ENCODE data around the gene NTHL1.
"Not testable (repeated sequence)": the region's sequence is repeated elsewhere in the genome, so short reads cannot be mapped to it uniquely, and the experiment has no call there.

NTHL1 gene

DNA sequence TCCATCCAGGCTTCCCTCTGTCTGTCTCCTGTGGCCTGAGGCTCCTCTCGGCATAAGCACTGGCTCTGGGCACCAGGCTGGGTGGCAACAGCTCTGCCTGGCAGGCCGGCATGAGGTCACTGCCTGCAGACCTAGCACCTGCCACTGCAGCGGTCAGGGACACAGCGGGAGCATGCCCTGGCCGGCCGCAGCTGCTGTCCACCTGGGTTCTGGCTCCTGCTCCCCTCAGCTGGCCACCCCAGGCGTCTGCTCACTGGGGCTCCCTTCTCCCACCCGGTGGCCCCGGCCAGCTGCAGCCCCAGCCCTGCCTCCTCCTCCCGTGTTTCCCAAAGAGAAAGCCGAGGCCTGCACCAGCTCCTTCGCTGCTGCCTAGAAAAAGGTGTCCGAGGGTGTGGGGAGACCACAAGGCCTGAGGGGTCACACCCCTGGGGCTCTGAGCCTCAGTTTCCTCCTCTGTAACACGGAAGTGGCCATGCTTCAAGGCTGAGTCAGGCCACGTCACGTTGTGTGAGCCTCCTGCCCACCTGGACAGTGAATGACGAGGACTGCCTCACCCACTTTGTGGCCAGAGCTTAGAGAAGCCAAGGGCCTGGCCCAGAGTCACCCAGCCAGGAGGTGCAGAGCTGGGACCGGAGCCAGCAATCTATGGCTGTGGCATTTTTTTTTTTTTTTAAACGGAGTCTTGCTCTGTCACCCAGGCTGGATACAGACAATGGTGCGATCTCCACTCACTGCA, 6.7 kb downstream of the NTHL1 start:
- DNase-seq (ENCODE audit: low read depth in 2 of 2), result no peak

DNA sequence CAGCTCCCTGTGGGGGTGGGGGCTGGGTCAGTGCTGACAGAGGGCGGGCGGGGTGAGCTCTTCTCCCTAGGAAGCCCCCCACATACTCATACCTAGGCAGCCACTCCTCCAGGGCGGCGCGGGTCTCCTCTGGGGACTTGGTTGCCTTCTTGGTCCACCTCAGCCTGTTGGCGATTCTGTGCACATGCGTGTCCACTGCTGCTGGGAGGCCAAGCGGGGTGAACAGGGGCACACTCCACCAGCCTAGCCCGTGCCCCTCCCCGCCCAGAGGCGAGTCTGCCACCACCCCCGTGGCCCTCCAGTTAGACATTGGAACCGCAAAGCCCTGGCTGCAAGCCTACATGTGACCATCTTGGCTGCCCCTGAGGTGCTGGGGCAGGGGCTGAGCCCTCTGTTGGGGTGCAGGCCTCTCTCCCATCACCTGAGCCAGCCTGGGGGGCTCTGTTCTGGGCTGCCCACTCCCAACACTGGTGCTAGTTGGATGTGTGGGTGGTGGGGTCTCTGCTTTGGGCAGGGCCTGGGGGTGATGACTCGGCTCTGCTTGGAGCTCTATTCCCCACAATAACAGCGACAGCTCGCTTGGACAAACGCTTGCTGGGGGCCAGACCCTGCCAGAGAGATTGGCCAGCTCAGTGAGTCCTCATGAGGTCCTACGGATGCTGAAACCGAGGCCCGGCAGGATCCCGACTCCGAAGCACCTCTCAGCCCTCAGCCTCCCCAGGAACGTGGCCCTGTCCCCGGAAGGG, 7.4 kb downstream of the NTHL1 start:
- no peak for DNase-seq (ENCODE audit: low read depth in 2 of 2)

DNA sequence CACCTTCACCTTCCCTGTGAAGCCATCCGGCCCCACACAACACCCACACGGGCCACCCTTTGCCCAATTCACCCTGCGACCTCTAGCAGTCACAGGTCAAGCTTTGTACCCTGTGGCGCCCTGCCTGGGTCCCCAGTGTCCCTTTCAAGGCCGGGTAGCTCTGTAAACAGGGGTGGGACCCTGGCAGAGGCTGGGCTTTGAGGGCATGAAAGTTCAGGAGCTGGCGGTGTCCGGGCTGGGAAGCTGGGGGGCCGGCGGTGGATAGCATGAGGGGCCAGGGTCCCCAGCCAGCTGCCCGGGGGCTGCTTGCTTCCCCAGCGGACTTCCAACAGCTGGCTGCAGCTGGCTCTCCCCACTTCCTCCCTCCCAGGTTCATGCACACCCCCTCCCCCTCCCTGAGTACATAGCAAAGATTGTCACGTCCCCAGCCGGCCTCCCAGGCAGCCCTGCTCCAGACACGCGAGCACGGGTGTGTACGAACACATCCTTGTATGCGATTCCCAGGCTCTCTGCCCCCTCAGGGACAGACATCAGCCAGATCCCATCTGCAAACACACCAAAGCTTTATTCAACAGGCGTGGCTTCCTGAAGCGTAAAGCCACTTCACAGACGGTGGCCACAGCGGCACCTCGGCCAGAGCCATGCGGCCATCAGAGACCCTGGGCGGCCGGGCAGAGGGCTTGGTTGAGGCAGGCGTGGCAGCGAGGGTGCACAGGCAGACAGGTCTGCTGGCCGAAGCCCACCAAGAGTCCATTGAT, 8.2 kb downstream of the NTHL1 start:
- DNase-seq (ENCODE audit: low read depth in 2 of 2), result no peak

DNA sequence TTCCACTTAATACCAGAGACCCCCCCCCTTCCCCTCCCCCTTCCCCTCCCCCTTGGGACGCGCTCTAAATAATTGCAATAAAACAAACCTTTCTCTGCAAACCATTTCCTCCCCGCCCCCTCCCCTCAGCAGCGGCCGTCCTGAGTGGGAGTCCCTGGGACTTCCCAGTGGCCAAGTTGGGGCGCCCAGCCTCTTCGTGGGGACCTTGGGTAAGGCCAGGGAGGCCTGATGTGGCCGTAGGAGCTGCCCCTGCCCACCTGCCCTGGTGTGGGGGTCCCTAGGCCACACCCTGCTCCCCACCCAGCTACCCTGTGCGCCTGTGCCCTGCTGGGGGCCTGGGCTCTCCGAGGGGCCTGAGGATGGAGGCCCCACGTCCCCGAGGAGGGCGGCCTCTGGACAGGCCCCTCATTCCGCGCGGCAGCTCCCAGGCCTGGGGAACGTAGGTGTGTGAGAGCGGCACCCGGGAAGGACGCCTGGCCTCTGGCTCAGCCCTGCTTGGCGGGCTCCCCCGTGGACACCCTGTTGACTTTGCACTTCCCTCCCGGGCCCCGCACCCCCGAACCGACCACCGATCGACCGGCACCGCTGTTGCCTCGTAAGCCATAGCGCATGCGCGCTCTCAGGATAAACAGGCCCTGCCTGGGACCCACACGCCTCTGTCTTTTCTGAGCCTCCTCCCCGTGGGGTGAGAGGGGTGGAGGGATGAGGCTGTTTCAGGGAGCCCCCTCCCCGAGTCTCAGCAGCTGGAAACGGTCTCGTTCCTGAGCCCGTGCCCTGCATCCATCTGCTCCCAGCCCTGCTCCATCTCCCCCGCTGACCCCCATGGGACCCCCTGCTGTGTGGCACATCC, 9.0 kb downstream of the NTHL1 start:
- DNase-seq (ENCODE audit: low read depth in 2 of 2), result no peak

DNA sequence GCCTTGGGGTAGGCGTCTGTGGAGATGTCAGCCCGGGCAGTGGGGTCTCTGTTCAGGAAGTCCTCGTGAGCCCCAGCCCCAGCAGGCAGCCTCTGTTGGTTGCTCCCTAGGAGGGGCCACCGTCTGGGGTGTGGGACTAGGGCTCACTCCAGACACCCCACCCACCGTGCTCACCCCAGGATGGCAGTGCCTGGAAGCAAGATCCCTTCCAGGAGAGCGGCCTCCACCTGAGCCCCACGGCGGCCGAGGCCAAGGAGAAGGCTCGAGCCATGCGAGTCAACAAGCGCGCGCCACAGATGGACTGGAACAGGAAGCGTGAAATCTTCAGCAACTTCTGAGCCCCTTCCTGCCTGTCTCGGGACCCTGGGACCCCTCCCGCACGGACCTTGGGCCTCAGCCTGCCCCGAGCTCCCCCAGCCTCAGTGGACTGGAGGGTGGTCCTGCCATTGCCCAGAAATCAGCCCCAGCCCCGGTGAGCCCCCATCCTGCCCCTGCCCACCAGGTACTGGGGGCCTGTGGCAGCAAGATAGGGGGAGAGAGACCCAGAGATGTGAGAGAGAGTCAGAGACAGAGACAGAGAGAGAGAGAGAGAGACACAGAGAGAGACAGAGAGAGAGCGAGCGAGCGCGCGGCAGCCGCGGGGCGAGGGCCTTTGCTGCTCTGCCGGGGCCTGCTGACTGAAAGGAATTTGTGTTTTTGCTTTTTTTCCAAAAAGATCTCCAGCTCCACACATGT, 9.8 kb downstream of the NTHL1 start:
- DNase-seq (ENCODE audit: low read depth in 2 of 2), result no peak

DNA sequence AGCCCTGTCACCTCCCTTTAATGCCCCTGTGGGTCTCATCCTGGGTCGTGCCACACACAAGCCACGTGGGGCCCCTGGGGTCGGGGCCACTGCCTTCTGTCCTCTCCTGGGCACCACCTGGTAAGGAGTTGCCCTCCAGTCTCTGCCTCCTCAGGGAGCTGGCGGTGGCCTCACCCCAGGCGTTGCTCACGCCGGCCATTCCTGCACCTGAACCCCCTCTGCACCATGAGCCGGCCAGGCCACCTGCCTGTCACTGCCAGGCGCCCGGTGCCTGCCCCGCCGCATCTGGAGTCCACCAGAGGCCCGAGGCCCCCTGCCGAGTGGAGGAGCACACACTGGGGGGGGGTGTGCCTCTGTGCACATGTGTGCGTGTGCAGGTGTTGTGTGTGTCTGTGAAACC, 10.5 kb downstream of the NTHL1 start:
- no peak for DNase-seq (ENCODE audit: low read depth in 2 of 2)

DNA sequence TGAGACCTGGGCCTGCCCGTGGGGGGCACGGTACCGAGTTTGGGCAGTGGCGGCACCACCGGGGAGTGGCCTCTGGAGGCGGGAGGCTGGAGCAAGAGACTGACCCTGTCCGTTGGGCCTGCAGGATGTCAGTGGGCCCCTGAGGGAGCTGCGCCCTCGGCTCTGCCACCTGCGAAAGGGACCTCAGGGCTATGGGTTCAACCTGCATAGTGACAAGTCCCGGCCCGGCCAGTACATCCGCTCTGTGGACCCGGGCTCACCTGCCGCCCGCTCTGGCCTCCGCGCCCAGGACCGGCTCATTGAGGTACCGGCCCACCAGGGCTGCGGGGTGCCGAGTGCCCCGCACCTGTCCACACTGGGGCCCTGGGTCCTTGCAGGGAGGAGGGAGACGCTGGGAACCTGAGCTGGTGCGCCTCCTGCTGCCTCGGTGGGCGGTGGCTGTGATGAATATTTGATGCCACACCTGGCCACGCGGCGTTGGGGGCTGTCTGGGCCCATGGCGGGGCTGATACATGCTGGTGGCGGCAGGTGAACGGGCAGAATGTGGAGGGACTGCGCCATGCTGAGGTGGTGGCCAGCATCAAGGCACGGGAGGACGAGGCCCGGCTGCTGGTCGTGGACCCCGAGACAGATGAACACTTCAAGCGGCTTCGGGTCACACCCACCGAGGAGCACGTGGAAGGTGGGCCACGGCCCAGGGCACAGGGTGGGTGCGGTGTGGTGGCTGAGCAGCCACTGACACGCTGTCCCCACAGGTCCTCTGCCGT, 11.3 kb downstream of the NTHL1 start:
- no peak for DNase-seq (ENCODE audit: low read depth in 2 of 2)

DNA sequence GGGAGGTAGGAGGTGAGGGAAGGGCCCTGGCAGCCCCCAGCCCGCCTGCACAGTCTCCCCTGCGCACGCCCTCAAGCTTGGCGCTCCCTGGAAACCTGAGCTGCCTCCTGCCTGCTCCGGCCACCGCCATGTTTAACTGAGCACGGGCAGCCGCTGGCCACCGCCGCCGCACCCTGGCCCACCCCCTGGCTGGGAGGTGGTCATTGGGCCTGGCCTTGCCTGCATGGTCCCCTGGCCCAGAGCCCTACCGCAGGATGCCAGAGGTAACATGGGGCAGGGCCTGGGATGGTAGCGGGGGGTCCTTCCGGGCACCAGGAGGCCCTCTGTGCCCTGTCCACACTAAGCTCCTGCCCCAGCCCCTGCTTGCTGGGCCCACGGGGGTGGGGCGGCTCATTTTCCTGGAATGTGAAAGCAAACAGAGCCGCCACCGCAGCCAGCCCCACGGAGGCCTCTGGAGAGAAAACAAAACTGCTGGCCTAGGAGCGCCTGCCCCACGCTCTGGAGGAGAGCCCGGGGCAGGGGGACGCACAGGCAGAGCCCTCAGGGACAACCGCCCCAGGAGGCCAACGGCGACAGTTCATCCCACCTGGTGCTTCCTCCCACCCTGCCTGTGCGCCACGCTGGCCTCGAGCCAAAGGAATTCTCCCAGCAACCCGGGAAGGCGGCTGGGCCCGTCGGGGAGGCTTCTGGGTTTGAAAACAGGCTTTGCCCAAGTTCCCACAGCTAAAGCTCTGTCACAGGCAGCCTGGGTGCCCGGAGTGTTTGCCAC, 12.0 kb downstream of the NTHL1 start:
- DNase-seq (ENCODE audit: low read depth in 2 of 2), result no peak

DNA sequence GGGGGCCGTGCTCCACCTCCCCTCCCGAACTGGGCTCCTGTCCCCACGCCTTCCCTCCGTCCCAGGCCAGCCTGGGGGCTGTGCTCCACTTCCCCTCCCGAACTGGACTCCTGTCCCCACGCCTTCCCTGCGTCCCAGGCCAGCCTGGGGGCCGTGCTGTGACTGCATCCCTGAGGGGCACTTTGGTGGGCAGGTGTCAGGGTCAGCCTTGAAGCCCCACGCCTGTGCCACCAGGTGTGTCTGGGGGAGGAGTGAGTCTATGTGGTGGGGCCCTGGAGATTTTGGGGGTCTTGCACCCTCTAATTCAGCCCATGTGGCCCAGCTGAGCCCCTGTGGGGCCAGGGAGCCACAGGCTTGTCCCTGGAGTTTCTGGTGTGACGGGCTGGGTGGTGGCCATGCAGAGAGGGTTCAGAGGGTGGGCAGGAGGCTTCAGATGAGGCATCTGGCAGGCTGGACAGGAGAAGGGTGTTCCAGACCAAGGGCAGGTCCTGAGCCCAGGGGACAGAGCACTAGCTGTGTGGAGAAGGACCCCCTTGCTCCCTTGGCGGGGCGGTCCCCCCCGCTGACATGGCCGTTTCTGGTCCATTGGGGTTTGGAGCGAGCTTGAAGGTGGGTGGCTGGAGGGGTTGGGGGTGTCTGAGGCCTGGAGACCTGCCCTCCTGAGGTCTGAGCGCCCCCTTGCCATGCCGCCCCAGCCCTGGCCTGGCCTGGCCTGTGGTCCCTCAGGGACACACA, 12.8 kb downstream of the NTHL1 start:
- DNase-seq (ENCODE audit: low read depth in 2 of 2), result no peak

DNA sequence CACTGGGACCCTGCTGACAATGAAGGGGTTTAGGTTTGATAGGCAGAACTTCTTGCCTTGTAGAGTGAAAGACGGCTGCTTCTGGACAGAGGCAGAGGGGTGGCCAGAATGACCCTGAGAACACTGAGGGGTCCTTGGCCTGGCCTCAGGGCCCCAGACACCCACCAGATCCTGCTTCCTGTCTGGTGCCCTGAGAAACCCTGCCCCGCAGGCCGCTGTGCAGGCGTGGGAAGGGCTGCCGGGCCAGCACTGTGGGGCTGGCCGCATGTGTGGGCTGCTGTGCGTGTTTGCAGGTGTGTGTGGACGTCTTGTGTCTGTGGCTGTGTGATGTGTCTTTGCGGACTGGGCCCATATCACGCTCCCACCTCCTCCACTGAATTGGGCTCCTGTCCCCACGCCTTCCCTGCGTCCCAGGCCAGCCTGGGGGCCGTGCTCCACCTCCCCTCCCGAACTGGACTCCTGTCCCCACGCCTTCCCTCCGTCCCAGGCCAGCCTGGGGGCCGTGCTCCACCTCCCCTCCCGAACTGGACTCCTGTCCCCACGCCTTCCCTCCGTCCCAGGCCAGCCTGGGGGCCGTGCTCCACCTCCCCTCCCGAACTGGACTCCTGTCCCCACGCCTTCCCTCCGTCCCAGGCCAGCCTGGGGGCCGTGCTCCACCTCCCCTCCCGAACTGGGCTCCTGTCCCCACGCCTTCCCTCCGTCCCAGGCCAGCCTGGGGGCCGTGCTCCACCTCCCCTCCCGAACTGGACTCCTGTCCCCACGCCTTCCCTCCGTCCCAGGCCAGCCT, 13.5 kb downstream of the NTHL1 start:
- DNase-seq (ENCODE audit: low read depth in 2 of 2), result not testable (repeated sequence)

DNA sequence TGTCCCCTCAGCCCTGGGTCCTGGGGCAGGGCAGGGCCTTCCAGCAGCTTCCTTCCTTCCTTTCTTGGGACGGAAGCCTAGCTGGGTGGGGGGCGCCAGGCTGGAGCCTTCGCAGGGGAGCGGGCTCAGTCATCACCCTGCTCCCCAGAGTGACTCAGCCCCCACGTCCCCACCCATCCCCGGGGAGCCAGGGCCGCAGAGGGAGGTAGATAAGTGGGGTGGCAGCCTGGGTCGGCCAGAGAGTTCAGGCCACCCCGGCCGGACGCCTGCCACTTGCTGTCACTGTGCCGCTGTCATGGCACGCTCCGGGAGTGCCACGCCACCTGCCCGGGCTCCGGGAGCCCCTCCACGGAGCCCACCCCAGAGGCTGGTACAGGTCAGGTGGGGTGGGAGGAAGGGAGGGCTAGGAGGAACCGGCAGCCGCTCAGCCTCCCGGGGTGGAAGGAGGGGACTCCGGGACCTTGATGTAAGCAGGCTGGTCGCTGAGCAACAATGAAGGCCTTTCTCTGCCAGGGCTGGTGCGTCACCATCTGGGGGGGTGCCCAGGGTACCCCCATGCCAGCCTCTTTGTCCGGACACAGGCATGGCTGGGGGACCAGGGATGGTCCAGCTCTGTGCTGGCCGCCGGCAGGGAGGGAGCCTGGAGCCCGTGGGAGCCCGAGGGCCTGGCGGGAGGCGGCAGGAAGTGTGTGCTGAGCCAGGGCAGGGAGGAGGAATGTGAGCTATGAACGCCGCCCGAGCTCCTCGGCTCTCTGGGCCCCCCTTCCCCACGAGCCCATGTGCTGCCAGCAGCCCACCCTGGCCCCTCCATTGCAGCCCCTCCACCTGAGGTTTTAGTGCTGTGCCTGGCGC, 14.4 kb downstream of the NTHL1 start:
- DNase-seq (ENCODE audit: low read depth in 2 of 2), result no peak

DNA sequence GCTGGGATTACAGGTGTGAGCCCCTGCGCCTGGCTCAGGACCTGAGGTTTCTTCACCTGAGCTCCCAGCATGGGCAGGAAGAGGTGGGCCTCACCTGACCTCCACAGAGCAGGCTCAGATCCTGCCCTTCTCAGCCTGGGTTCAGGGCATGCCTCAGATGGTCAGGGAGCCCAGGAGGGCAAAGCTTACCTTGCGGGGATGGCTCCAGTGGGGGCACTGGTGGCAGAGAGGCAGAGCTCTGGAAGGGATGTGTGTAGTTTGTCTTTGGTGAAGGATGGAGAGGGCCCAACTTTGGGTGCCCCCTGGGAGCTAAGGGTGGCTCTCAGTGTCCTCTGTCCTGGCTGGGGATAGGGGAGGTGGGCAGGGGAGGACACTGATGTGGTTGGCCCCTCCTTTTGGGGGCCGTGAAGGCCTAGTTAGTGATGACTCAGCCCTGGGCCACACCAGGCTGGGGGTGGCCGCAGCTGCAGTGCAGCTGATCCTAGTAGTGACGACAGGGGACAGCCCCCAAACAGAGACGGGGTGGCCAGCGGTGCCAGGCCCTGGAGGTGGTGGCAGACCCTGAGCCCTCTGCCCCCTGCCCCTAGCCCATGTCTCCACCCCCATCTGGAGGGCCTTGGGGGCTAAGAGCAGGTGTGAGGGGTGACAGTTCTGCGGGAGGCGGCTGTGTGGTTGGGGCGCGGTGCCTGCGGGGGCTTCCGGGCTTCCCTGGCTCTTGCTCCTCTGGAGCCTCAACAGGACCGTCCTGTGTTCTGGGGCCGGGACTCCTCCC, 15.2 kb downstream of the NTHL1 start:
- no peak for DNase-seq (ENCODE audit: low read depth in 2 of 2)

DNA sequence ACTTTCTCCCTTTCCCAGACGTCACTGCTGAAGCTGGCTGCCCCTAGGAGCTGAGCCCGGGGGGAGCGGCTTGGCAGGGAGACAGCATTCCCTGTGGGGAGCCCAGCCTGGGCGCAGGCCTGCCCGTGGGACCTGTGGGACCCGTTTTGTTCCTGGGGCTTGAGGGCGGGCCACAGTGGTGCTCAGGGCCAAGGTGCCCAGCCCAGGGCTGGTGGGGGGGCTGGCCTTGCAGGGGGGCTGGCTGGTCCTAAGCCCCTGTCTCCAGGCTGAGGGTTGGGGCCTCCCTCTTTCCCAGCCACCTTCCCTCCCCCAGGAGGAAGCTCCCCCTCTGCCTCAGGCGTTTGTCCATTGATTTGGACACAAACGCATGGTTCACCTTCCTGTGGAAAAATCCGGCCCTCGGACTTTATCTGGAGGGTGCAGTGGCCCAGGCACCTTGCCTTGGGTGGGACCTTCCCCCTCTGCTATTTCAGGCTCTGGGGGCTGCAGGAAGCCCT, 16.5 kb downstream of the NTHL1 start:
- no peak for DNase-seq (ENCODE audit: low read depth in 2 of 2)

DNA sequence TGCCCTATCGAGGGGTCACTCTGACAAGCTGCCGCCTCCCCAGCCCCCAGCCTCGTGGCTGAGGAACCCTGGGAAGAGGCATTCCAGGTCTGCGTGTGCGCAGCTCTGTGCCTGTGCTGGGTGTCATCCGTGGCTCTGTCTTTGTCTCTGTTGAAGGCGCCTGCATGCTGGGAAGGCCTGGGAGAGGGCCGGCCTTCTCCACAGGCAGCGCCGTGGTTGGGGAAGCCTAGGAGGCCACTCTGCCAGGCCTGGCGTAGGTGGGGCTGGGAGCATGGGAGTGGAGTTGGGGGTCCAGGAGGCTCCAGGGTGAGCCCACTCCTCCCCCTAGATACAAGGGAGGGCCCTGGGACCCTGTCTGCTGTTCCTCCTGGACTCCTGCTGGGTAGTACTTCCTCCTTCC, 17.6 kb downstream of the NTHL1 start:
- DNase-seq (ENCODE audit: low read depth in 2 of 2), result no peak

DNA sequence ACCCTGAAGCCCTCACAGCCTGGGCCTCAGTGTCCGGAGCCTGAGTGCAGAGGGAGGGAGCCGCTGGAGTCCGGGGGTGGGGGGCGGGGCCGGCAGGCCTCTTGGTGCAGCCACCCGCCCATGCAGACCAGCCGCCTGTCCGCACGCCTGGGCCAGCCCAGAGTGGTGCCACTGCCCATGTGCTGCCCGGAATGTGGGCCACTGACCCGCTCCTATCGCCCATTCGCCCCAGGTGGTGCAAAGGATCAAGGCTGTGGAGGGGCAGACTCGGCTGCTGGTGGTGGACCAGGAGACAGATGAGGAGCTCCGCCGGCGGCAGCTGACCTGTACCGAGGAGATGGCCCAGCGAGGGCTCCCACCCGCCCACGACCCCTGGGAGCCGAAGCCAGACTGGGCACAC, 18.3 kb downstream of the NTHL1 start:
- DNase-seq (ENCODE audit: low read depth in 2 of 2), result no peak

DNA sequence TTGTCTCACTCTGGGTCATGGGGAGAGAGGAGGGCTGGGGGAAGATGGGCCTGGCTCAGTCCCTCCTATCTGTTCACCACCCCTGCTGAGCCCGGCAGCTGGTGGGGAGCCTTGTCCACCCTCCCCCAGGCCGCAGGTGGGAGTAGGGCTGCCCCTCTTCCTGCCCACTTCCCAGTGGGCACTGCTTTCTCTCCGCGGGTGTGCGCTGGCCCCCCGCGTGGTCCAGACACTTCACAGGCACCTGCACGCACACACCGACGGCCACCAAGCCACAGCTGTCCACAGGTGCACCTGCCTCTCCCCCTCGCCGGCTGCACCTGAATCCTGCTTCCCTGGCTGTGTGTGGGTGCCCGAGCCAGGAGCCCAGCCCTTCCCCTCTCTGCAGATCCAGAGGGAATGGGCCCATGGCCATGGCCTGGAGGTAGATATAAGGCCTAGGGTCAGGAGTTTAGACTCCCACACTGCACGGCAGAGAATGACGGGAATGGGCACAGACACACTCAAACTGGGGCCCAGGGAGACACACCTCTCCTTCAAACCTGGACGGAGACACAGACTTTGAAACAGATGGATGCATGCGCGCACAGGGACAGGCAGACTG, 18.9 kb downstream of the NTHL1 start:
- no peak for DNase-seq (ENCODE audit: low read depth in 2 of 2)

All from stimulated activated CD8-positive, alpha-beta memory T cell treated with anti-CD3 and anti-CD28 coated beads, Interleukin-7, amount 100 ng/mL, for 1 hour (primary cell).